ENCODE results near the gene ZNF276.

- TF ChIP-seq CTCF (IDR thresholded peaks at IDR 0.05), result no peak
- no peak for TF ChIP-seq POLR2A (IDR thresholded peaks at IDR 0.05)
These were observed 11.0 kb downstream of the ZNF276 start for GRCh38 chr16:89732142-89732917.
